Fibroblast of lung (primary cell): Measurements from ENCODE around the gene ZNF564.
"Not testable (repeated sequence)": the region's sequence is repeated elsewhere in the genome, so short reads cannot be mapped to it uniquely, and the experiment has no call there.

Source experiments
- CTCF ChIP-seq, 2 donors: IDR thresholded peaks in 1 of 2; conservative IDR thresholded peaks in 1 of 2; 1 replicate in 1 of 2; 2 replicates in 1 of 2; pipeline ENCODE4 v1.5.1; 2011 to 2012; ENCODE audit warnings: low read length in 2 of 2, control low read depth in 1 of 2, inconsistent platforms in 1 of 2, low read depth in 1 of 2, mild to moderate bottlenecking in 1 of 2
- EZH2 ChIP-seq: IDR thresholded peaks from 2 replicates; pipeline ENCODE4 v1.5.1; 2012; ENCODE audit warnings: low read length, control low read depth, mild to moderate bottlenecking; ENCODE audit errors: missing control alignments

GRCh38 chr19:12486265-12486783 is 65.0 kb downstream of the ZNF564 start:
- TF ChIP-seq CTCF (conservative IDR thresholded peaks at IDR 0.05 in 1 of 2, IDR thresholded peaks at IDR 0.05 in 1 of 2; ENCODE audit: low read depth in 1 of 2, low read length in 2 of 2); EZH2: not testable (repeated sequence)
